D341Med (cell line): Measurements from ENCODE around the gene EFCAB13.
"Not testable (repeated sequence)": the region's sequence is repeated elsewhere in the genome, so short reads cannot be mapped to it uniquely, and the experiment has no call there.

Experiments used
- DNase-seq: peaks from one replicate; pipeline ENCODE4 v3.0.0; 2012; ENCODE audit warnings: low spot score

The EFCAB13 gene

GRCh38 chr17:47425887-47426635 lies 102.3 kb downstream of the EFCAB13 start:
- not testable (repeated sequence) for DNase-seq

- no peak for DNase-seq
Observed at GRCh38 chr17:47427985-47428384, 104.2 kb downstream of the EFCAB13 start.

GRCh38 chr17:47432240-47432639 lies 108.5 kb downstream of the EFCAB13 start:
- not testable (repeated sequence) for DNase-seq

GRCh38 chr17:47465165-47465564 lies 141.4 kb downstream of the EFCAB13 start:
- DNase-seq = no peak

GRCh38 chr17:47466976-47467375 lies 143.2 kb downstream of the EFCAB13 start:
- DNase-seq = not testable (repeated sequence)

DNA sequence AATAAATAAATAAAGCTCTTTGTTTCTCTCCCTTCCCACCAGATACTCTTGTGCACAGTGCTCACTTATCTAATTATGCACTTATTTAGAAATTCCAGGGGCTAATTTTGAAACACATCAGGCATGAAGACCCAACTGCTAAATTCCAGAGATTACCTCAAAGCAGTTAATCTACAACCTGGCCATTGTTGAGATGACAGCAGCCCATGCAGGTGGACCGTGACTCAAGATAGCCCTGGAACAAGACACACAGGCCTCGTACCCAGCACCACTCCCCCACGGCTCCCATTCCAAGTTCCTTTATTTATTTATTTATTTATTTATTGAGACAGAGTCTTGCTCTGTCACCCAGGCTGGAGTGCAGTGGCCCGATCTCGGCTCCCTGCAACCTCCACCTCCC lies 147.1 kb downstream of the EFCAB13 start:
- no peak for DNase-seq

DNA sequence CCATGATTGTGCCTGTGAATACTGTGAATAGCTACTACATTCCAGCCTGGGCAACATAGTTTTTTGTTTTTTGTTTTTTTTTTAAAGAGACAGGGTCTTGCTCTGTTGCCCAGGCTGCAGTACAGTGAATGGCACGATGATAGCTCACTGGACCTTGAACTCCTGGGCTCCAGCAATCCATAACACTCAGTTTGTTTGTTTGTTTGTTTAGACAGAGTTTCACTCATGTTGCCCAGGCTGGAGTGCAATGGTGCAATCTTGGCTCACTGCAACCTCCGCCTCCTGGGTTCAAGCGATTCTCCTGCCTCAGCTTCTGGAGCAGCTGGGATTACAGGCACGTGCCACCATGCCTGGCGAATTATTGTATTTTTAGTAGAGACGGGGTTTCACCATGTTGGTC lies 148.3 kb downstream of the EFCAB13 start:
- not testable (repeated sequence) for DNase-seq
